ENCODE results near the gene HHLA2.

The HHLA2 gene

GRCh38 chr3:108300103-108300849, 3.9 kb downstream of the HHLA2 start:
- H3K4me2 ChIP-seq (ENCODE audit: low read length), result no peak overlapping the region
- H3K9ac ChIP-seq (ENCODE audit: low read length), result no peak overlapping the region
- no peak overlapping the region for H2BK15ac ChIP-seq (replicated peaks; ENCODE audit: low read depth)
- no peaks in the 10 kb centered on the region for H3K4me1 ChIP-seq (ENCODE audit: control insufficient read depth, low read depth, low read length)
- H3K27me3 ChIP-seq (ENCODE audit: insufficient read depth, low read length, poor library complexity), result no peaks in the 10 kb centered on the region
- H3K27ac ChIP-seq (ENCODE audit: low read depth, low read length), result no peak overlapping the region
- H3K36me3 ChIP-seq (ENCODE audit: control insufficient read depth, insufficient read depth, low read length), result no peaks in the 10 kb centered on the region
- no peak overlapping the region for H3K4ac ChIP-seq (ENCODE audit: low read depth, low read length)
- no peak overlapping the region for H4K8ac ChIP-seq (ENCODE audit: low read depth, low read length)
- H2BK5ac ChIP-seq (ENCODE audit: low read length), result no peak overlapping the region
- no peaks in the 10 kb centered on the region for H3K79me2 ChIP-seq (ENCODE audit: control insufficient read depth, insufficient read depth, low read length)
- H4K5ac ChIP-seq (ENCODE audit: low read length), result no peak overlapping the region
- H2BK120ac ChIP-seq (ENCODE audit: low read depth, low read length), result no peak overlapping the region
- no peak overlapping the region for H3K4me3 ChIP-seq (ENCODE audit: low read length)
- no CpG with 5 or more reads among the region's 9 CpGs for WGBS (ENCODE audit: extremely low coverage, insufficient coverage, low lambda C conversion rate)
- H3K79me1 ChIP-seq (ENCODE audit: low read length), result no peaks in the 10 kb centered on the region
- no peak overlapping the region for H3K56ac ChIP-seq (ENCODE audit: low read length)
- no peak overlapping the region for H3K18ac ChIP-seq (ENCODE audit: low read length)
- H3K23ac ChIP-seq (ENCODE audit: low read length), result no peak overlapping the region
- H2AK5ac ChIP-seq (ENCODE audit: low read length), result no peak overlapping the region
- DNase-seq, result no peak

GRCh38 chr3:108301695-108302404, 5.5 kb downstream of the HHLA2 start:
- H3K36me3 ChIP-seq (ENCODE audit: control insufficient read depth, insufficient read depth, low read length), result no peaks in the 10 kb centered on the region
- H3K79me2 ChIP-seq (ENCODE audit: control insufficient read depth, insufficient read depth, low read length), result no peaks in the 10 kb centered on the region
- H3K4ac ChIP-seq (ENCODE audit: low read depth, low read length), result no peak overlapping the region
- no peak overlapping the region for H3K27ac ChIP-seq (ENCODE audit: low read depth, low read length)
- no peaks in the 10 kb centered on the region for H3K79me1 ChIP-seq (ENCODE audit: low read length)
- H3K9ac ChIP-seq (ENCODE audit: low read length), result no peak overlapping the region
- no peak overlapping the region for H3K4me3 ChIP-seq (ENCODE audit: low read length)
- WGBS (ENCODE audit: extremely low coverage, insufficient coverage, low lambda C conversion rate), result no CpG with 5 or more reads among the region's 5 CpGs
- H2BK120ac ChIP-seq (ENCODE audit: low read depth, low read length), result no peak overlapping the region
- H4K5ac ChIP-seq (ENCODE audit: low read length), result no peak overlapping the region
- H3K4me1 ChIP-seq (ENCODE audit: control insufficient read depth, low read depth, low read length), result no peaks in the 10 kb centered on the region
- no peak overlapping the region for H3K18ac ChIP-seq (ENCODE audit: low read length)
- no peak overlapping the region for H2AK5ac ChIP-seq (ENCODE audit: low read length)
- no peak overlapping the region for H4K8ac ChIP-seq (ENCODE audit: low read depth, low read length)
- no peak overlapping the region for H2BK15ac ChIP-seq (replicated peaks; ENCODE audit: low read depth)
- H2BK5ac ChIP-seq (ENCODE audit: low read length), result no peak overlapping the region
- H3K23ac ChIP-seq (ENCODE audit: low read length), result no peak overlapping the region
- no peak overlapping the region for H3K56ac ChIP-seq (ENCODE audit: low read length)
- no peak for DNase-seq
- no peaks in the 10 kb centered on the region for H3K27me3 ChIP-seq (ENCODE audit: insufficient read depth, low read length, poor library complexity)
- H3K4me2 ChIP-seq (ENCODE audit: low read length), result no peak overlapping the region

- Histone ChIP-seq H3K27ac (ENCODE audit: low read depth, low read length) (no peak overlapping the region), H3K9ac (ENCODE audit: low read length) (no peak overlapping the region), H3K27me3 (ENCODE audit: insufficient read depth, low read length, poor library complexity) (no peaks in the 10 kb centered on the region), H3K4me3 (ENCODE audit: low read length) (no peak overlapping the region), H3K79me1 (ENCODE audit: low read length) (no peaks in the 10 kb centered on the region), H2BK15ac (replicated peaks; ENCODE audit: low read depth) (no peak overlapping the region), H3K23ac (ENCODE audit: low read length) (no peak overlapping the region), H2BK5ac (ENCODE audit: low read length) (no peak overlapping the region), H4K8ac (ENCODE audit: low read depth, low read length) (no peak overlapping the region), H2AK5ac (ENCODE audit: low read length) (no peak overlapping the region), H3K36me3 (ENCODE audit: control insufficient read depth, insufficient read depth, low read length) (no peaks in the 10 kb centered on the region), H3K18ac (ENCODE audit: low read length) (no peak overlapping the region), H3K79me2 (ENCODE audit: control insufficient read depth, insufficient read depth, low read length) (no peaks in the 10 kb centered on the region), H3K4me1 (ENCODE audit: control insufficient read depth, low read depth, low read length) (no peaks in the 10 kb centered on the region), H3K56ac (ENCODE audit: low read length) (no peak overlapping the region), H3K4me2 (ENCODE audit: low read length) (no peak overlapping the region), H4K5ac (ENCODE audit: low read length) (no peak overlapping the region), H2BK120ac (ENCODE audit: low read depth, low read length) (no peak overlapping the region), H3K4ac (ENCODE audit: low read depth, low read length) (no peak overlapping the region)
- no peak for DNase-seq
- no CpG with 5 or more reads among the region's 4 CpGs for WGBS (ENCODE audit: extremely low coverage, insufficient coverage, low lambda C conversion rate)
Observed at GRCh38 chr3:108302570-108302969, 6.2 kb downstream of the HHLA2 start.

- Histone ChIP-seq H2AK5ac (ENCODE audit: low read length) (no peak overlapping the region), H3K4me1 (ENCODE audit: control insufficient read depth, low read depth, low read length) (no peaks in the 10 kb centered on the region), H2BK15ac (replicated peaks; ENCODE audit: low read depth) (no peak overlapping the region), H3K18ac (ENCODE audit: low read length) (no peak overlapping the region), H3K56ac (ENCODE audit: low read length) (no peak overlapping the region), H3K79me2 (ENCODE audit: control insufficient read depth, insufficient read depth, low read length) (no peaks in the 10 kb centered on the region), H3K36me3 (ENCODE audit: control insufficient read depth, insufficient read depth, low read length) (no peaks in the 10 kb centered on the region), H3K4me3 (ENCODE audit: low read length) (no peak overlapping the region), H4K5ac (ENCODE audit: low read length) (no peak overlapping the region), H3K4me2 (ENCODE audit: low read length) (no peak overlapping the region), H3K9ac (ENCODE audit: low read length) (no peak overlapping the region), H2BK120ac (ENCODE audit: low read depth, low read length) (no peak overlapping the region), H3K79me1 (ENCODE audit: low read length) (no peaks in the 10 kb centered on the region), H3K23ac (ENCODE audit: low read length) (no peak overlapping the region), H2BK5ac (ENCODE audit: low read length) (no peak overlapping the region), H3K27ac (ENCODE audit: low read depth, low read length) (no peak overlapping the region), H3K4ac (ENCODE audit: low read depth, low read length) (no peak overlapping the region), H4K8ac (ENCODE audit: low read depth, low read length) (no peak overlapping the region), H3K27me3 (ENCODE audit: insufficient read depth, low read length, poor library complexity) (no peaks in the 10 kb centered on the region)
- WGBS (ENCODE audit: extremely low coverage, insufficient coverage, low lambda C conversion rate), result no CpG with 5 or more reads among the region's 1 CpG
- no peak for DNase-seq
Observed at GRCh38 chr3:108305484-108306172, 9.3 kb downstream of the HHLA2 start.

GRCh38 chr3:108311797-108312196, 15.4 kb downstream of the HHLA2 start:
- WGBS (ENCODE audit: extremely low coverage, insufficient coverage, low lambda C conversion rate), result no CpG with 5 or more reads among the region's 5 CpGs
- H3K4ac ChIP-seq (ENCODE audit: low read depth, low read length), result no peak overlapping the region
- no peaks in the 10 kb centered on the region for H3K79me2 ChIP-seq (ENCODE audit: control insufficient read depth, insufficient read depth, low read length)

More at GRCh38 chr3:108311797-108312196, 15.4 kb downstream of the HHLA2 start:
- H2BK5ac ChIP-seq (ENCODE audit: low read length), result no peak overlapping the region
- no peak overlapping the region for H2AK5ac ChIP-seq (ENCODE audit: low read length)
- no peaks in the 10 kb centered on the region for H3K36me3 ChIP-seq (ENCODE audit: control insufficient read depth, insufficient read depth, low read length)
- H3K18ac ChIP-seq (ENCODE audit: low read length), result no peak overlapping the region
- H2BK120ac ChIP-seq (ENCODE audit: low read depth, low read length), result no peak overlapping the region
- no peak overlapping the region for H3K23ac ChIP-seq (ENCODE audit: low read length)
- H3K79me1 ChIP-seq (ENCODE audit: low read length), result no peaks in the 10 kb centered on the region
- H3K27me3 ChIP-seq (ENCODE audit: insufficient read depth, low read length, poor library complexity), result no peaks in the 10 kb centered on the region
- no peak overlapping the region for H3K4me3 ChIP-seq (ENCODE audit: low read length)
- H4K8ac ChIP-seq (ENCODE audit: low read depth, low read length), result no peak overlapping the region
- DNase-seq, result peak; percentile 26
- H3K27ac ChIP-seq (ENCODE audit: low read depth, low read length), result no peak overlapping the region
- no peak overlapping the region for H3K9ac ChIP-seq (ENCODE audit: low read length)
- no peak overlapping the region for H2BK15ac ChIP-seq (replicated peaks; ENCODE audit: low read depth)
- no peak overlapping the region for H4K5ac ChIP-seq (ENCODE audit: low read length)
- H3K4me2 ChIP-seq (ENCODE audit: low read length), result no peak overlapping the region
- no peak overlapping the region for H3K56ac ChIP-seq (ENCODE audit: low read length)
- H3K4me1 ChIP-seq (ENCODE audit: control insufficient read depth, low read depth, low read length), result no peaks in the 10 kb centered on the region
